DOHH2 (cell line): ENCODE results near the gene SNAPC2.

ENCODE experiments used
- H3F3A ChIP-seq: fragments of 200-600 bp; sonication (generic), shearing (Covaris generic); 2 replicates; pipeline ENCODE4 v1.6.0; 2016; ENCODE audit warnings: antibody characterized with exemption, mild to moderate bottlenecking; ENCODE audit not compliant: control insufficient read depth, insufficient read depth
- H3K27ac ChIP-seq: fragments of 200-600 bp; sonication (generic); 2 replicates; pipeline ENCODE4 v1.5.1; 2014; ENCODE audit warnings: low read depth, mild to moderate bottlenecking, low read length, moderate library complexity
- H3K27me3 ChIP-seq: fragments of 200-600 bp; sonication (generic); 2 replicates; pipeline ENCODE4 v1.6.1; 2014; ENCODE audit warnings: mild to moderate bottlenecking, low read length, mixed read lengths; ENCODE audit not compliant: control insufficient read depth
- H3K36me3 ChIP-seq: fragments of 200-600 bp; sonication (generic); 2 replicates; pipeline ENCODE4 v1.6.1; 2014; ENCODE audit warnings: mild to moderate bottlenecking, low read length, moderate library complexity, mixed read lengths; ENCODE audit not compliant: control insufficient read depth
- H3K4me1 ChIP-seq: fragments of 200-600 bp; sonication (generic); 2 replicates; pipeline ENCODE4 v1.6.1; 2014; ENCODE audit warnings: mild to moderate bottlenecking, low read length, mixed read lengths; ENCODE audit not compliant: control insufficient read depth
- H3K4me2 ChIP-seq: fragments of 200-600 bp; sonication (generic); 2 replicates; pipeline ENCODE4 v1.6.0; 2014; ENCODE audit warnings: mild to moderate bottlenecking, low read length, moderate library complexity
- H3K4me3 ChIP-seq: fragments of 200-600 bp; sonication (generic); 2 replicates; pipeline ENCODE4 v1.5.1; 2014; ENCODE audit warnings: mild to moderate bottlenecking, low read length, mixed read lengths
- H3K79me2 ChIP-seq: fragments of 200-600 bp; sonication (generic); 2 replicates; pipeline ENCODE4 v1.6.1; 2014; ENCODE audit warnings: mild to moderate bottlenecking, low read length, mixed read lengths; ENCODE audit not compliant: control insufficient read depth
- H3K9me2 ChIP-seq: fragments of 200-600 bp; sonication (generic); replicated peaks from 2 replicates; pipeline ENCODE4 v1.6.1; 2014; ENCODE audit warnings: mild to moderate bottlenecking, low read length, mixed read lengths; ENCODE audit not compliant: control insufficient read depth
- H3K9me3 ChIP-seq: fragments of 200-600 bp; sonication (generic); 2 replicates; pipeline ENCODE4 v1.6.1; 2014; ENCODE audit warnings: antibody characterized with exemption, low read length, mixed read lengths; ENCODE audit not compliant: control insufficient read depth, insufficient read depth
- H4K20me1 ChIP-seq: fragments of 200-600 bp; sonication (generic); 2 replicates; pipeline ENCODE4 v1.6.0; 2014; ENCODE audit warnings: low read depth, mild to moderate bottlenecking, antibody characterized with exemption, low read length, moderate library complexity; ENCODE audit not compliant: control insufficient read depth, insufficient read depth
- CTCF ChIP-seq: fragments of 200-600 bp; sonication (generic); IDR thresholded peaks from one replicate; pipeline ENCODE4 v1.5.1; 2014; ENCODE audit warnings: antibody characterized with exemption, mild to moderate bottlenecking, low read depth, low read length; ENCODE audit not compliant: poor library complexity, severe bottlenecking
- EZH2phosphoT487 ChIP-seq: fragments of 200-600 bp; sonication (generic); IDR thresholded peaks from 2 replicates; pipeline ENCODE4 v1.6.1; 2017; ENCODE audit warnings: borderline replicate concordance, mild to moderate bottlenecking, antibody characterized with exemption, low read length, moderate library complexity, mixed read lengths

SNAPC2 gene

DNA sequence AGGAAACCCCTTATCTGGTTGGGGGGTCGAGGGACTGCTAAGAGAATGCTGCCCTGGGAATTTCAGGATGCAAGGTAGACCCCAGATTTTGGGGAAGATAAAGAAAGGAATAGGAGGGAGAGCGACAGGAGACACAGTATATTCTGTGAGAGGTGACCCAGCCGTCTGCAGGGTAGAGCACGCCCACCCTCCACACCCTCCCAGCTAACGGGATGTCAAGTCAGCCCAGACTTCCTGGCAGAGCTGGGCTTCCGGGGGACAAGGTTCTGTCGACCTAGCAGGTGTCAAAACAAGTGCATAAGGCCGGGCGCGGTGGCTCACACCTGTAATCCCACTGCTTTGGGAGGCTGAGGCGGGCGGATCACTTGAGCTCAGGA, 45.3 kb upstream of the SNAPC2 start:
- Histone ChIP-seq H3K4me3 (no peak overlapping the region), H3K9me3 (no peaks in the 10 kb centered on the region; the same call in 1 of the 2 replicates), H3K4me2 (0 out of 2 replicates have a peak overlapping the region, but pooled peaks have one; percentile 29), H3K4me1 (peaks cover 32% of the 10 kb centered on the region), H3F3A (peaks cover 9% of the 10 kb centered on the region), H3K79me2 (no peaks in the 10 kb centered on the region), H3K36me3 (no peaks in the 10 kb centered on the region), H3K9me2 (no peaks in the 10 kb centered on the region), H3K27ac (no peak overlapping the region), H4K20me1 (no peaks in the 10 kb centered on the region), H3K27me3 (peaks cover 13% of the 10 kb centered on the region)
- TF ChIP-seq EZH2phosphoT487 = no peak
- no peak for TF ChIP-seq CTCF

DNA sequence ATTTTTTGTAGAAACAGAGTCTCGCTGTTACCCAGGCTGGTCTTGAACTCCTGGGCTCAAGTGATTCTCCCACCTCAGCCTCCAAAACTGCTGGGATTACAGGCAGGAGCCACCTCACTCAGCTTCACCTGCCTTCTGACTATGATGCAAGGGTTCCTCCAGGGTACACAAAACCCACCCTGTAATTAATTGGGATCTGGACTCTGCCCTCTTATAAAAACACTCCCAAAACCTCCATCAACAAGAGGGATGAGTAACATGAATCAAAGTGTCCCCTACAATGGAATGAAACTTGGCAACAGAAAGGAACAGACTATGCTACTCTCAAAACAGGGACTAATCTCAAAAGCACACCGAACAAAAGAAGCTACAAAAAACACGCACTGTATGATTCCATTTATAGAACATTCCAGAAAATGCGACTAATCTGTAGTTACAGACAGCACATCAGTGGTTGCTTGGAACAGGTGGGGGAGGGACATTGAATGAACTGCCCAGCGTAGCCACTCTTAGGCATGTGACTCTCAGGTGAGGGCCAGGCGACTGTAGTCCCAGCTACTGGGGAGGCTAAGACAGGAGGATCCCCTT, 42.8 kb upstream of the SNAPC2 start:
- H3K36me3 ChIP-seq = no peaks in the 10 kb centered on the region
- no peak overlapping the region for H3K4me2 ChIP-seq
- no peak for TF ChIP-seq EZH2phosphoT487
- no peak for TF ChIP-seq CTCF
- no peaks in the 10 kb centered on the region for H3K9me3 ChIP-seq
- H3K27me3 ChIP-seq = peaks cover 13% of the 10 kb centered on the region
- H4K20me1 ChIP-seq = no peaks in the 10 kb centered on the region
- no peaks in the 10 kb centered on the region for H3K9me2 ChIP-seq
- H3K79me2 ChIP-seq = no peaks in the 10 kb centered on the region
- peaks cover 8% of the 10 kb centered on the region for H3K4me1 ChIP-seq
- no peak overlapping the region for H3K27ac ChIP-seq
- H3K4me3 ChIP-seq = no peak overlapping the region
- H3F3A ChIP-seq = no peaks in the 10 kb centered on the region

GRCh38 chr19:7879111-7879807, 40.9 kb upstream of the SNAPC2 start:
- no peaks in the 10 kb centered on the region for H3K79me2 ChIP-seq
- no peak overlapping the region for H3K4me3 ChIP-seq
- TF ChIP-seq CTCF = no peak
- TF ChIP-seq EZH2phosphoT487 = no peak
- peaks cover 5% of the 10 kb centered on the region; the same call in 1 of the 2 replicates for H3K27me3 ChIP-seq
- H3K4me1 ChIP-seq = 0 out of 2 replicates have a peak, but pooled peaks cover 3% of the 10 kb centered on the region
- no peaks in the 10 kb centered on the region for H3K9me3 ChIP-seq
- H4K20me1 ChIP-seq = no peaks in the 10 kb centered on the region
- no peaks in the 10 kb centered on the region for H3F3A ChIP-seq
- H3K27ac ChIP-seq = no peak overlapping the region
- H3K4me2 ChIP-seq = no peak overlapping the region
- no peaks in the 10 kb centered on the region for H3K36me3 ChIP-seq
- no peaks in the 10 kb centered on the region for H3K9me2 ChIP-seq
